Endodermal cell (in vitro differentiated cells): ENCODE data around the gene ANO9. TPM values are rescaled to one million over a fixed set of nuclear protein-coding genes. Genes with fewer than 3 reads are reported as not detected.
A peak's percentile ranks its signal among the peaks of the same experiment; 100 is the strongest.

Source experiments
- DNase-seq: peaks from one replicate; pipeline ENCODE4 v3.0.0-alpha.2; 2017
- H3K27ac ChIP-seq: 2 replicates; pipeline ENCODE4 v1.5.1; 2013; ENCODE audit warnings: mild to moderate bottlenecking, low read depth, low read length, moderate library complexity
- H3K27me3 ChIP-seq: 2 replicates; pipeline ENCODE4 v1.6.1; 2013; ENCODE audit warnings: mild to moderate bottlenecking, low read length, moderate library complexity; ENCODE audit not compliant: insufficient read depth, control insufficient read depth, poor library complexity, severe bottlenecking
- H3K36me3 ChIP-seq: 2 replicates; pipeline ENCODE4 v1.7.0; 2013; ENCODE audit warnings: mild to moderate bottlenecking, low read length, moderate library complexity; ENCODE audit not compliant: control insufficient read depth, insufficient read depth
- H3K4me1 ChIP-seq: one replicate; pipeline ENCODE4 v1.7.0; 2013; ENCODE audit warnings: low read length; ENCODE audit not compliant: control insufficient read depth, insufficient read depth
- H3K4me3 ChIP-seq: 2 replicates; pipeline ENCODE4 v1.5.1; 2013; ENCODE audit warnings: mild to moderate bottlenecking, low read length, moderate library complexity
- H3K9ac ChIP-seq: 2 replicates; pipeline ENCODE4 v1.6.1; 2013; ENCODE audit warnings: mild to moderate bottlenecking, low read length, moderate library complexity; ENCODE audit not compliant: poor library complexity, severe bottlenecking; ENCODE audit errors: extremely low read depth
- H3K9me3 ChIP-seq: 2 replicates; pipeline ENCODE4 v1.6.1; 2013; ENCODE audit warnings: mild to moderate bottlenecking, low read length, moderate library complexity; ENCODE audit not compliant: control insufficient read depth
- H3K27ac Mint-ChIP-seq: 2 replicates; pipeline ENCODE4 v1.8.0; 2020; ENCODE audit warnings: mixed read lengths
- H3K27me3 Mint-ChIP-seq: 2 replicates; pipeline ENCODE4 v1.8.0; 2021; ENCODE audit warnings: mild to moderate bottlenecking, mixed read lengths; ENCODE audit not compliant: insufficient read depth
- H3K36me3 Mint-ChIP-seq: 2 replicates; pipeline ENCODE4 v1.8.0; 2020; ENCODE audit warnings: low read depth, mixed read lengths
- H3K4me1 Mint-ChIP-seq: 2 replicates; pipeline ENCODE4 v1.8.0; 2020; ENCODE audit warnings: mixed read lengths
- H3K4me3 Mint-ChIP-seq: 2 replicates; pipeline ENCODE4 v1.8.0; 2020; ENCODE audit warnings: mild to moderate bottlenecking, moderate library complexity, mixed read lengths
- H3K9me3 Mint-ChIP-seq: 2 replicates; pipeline ENCODE4 v1.8.0; 2020; ENCODE audit warnings: mild to moderate bottlenecking, mixed read lengths
- WGBS, 2 experiments: methylation state at CpG; one replicate each; pipeline versions ENCODE4 v1.1.5 to v1.1.7; 2013; ENCODE audit warnings: missing lambda C conversion rate in 2 of 2, mixed read lengths in 1 of 2; ENCODE audit not compliant: insufficient coverage in 1 of 2, insufficient read length in 1 of 2; 5-methylcytosine and 5-hydroxymethylcytosine counted together
- total RNA-seq, 2 donors: library from RNA; stranded (reverse); fragmentation: NEBNext Ultra II Directional in 1 of 2; extraction: Animal tissue kit (Norgen Biotek cat#: 25700) in 1 of 2; gene quantifications; 2 replicates in 1 of 2; 3 replicates in 1 of 2; pipeline ENCODE4 v1.2.1, GENCODE V29; 2021
- TF ChIP-seq, protein P1 (sequence below): fragments of 200-600 bp; sonication (generic); conservative IDR thresholded peaks from 2 replicates; pipeline ENCODE4 v1.5.0; 2021; ENCODE audit warnings: antibody characterized with exemption, mild to moderate bottlenecking

Gene ANO9
- total RNA-seq, 2 donors from 2014 or later, result 16.8 to 17.8 TPM

- no peaks in the 10 kb centered on the region for H3K36me3 ChIP-seq
- no peaks in the 10 kb centered on the region for H3K4me1 ChIP-seq
- no peak overlapping the region for H3K4me3 ChIP-seq
- 65 to 81% methylated on average over 12 to 23 of the region's 23 CpGs for WGBS, 2 experiments
- no peaks in the 10 kb centered on the region for H3K27me3 ChIP-seq
- H3K4me1 Mint-ChIP-seq, result peaks cover 2% of the 10 kb centered on the region
- H3K36me3 Mint-ChIP-seq, result peaks cover 15% of the 10 kb centered on the region
- no peaks in the 10 kb centered on the region for H3K9me3 ChIP-seq
- no peak overlapping the region for H3K27ac Mint-ChIP-seq
- peaks cover 9% of the 10 kb centered on the region for H3K9me3 Mint-ChIP-seq
- TF ChIP-seq, protein P1, sequence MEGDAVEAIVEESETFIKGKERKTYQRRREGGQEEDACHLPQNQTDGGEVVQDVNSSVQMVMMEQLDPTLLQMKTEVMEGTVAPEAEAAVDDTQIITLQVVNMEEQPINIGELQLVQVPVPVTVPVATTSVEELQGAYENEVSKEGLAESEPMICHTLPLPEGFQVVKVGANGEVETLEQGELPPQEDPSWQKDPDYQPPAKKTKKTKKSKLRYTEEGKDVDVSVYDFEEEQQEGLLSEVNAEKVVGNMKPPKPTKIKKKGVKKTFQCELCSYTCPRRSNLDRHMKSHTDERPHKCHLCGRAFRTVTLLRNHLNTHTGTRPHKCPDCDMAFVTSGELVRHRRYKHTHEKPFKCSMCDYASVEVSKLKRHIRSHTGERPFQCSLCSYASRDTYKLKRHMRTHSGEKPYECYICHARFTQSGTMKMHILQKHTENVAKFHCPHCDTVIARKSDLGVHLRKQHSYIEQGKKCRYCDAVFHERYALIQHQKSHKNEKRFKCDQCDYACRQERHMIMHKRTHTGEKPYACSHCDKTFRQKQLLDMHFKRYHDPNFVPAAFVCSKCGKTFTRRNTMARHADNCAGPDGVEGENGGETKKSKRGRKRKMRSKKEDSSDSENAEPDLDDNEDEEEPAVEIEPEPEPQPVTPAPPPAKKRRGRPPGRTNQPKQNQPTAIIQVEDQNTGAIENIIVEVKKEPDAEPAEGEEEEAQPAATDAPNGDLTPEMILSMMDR, result peak; percentile 61
- H3K9ac ChIP-seq, result no peak overlapping the region
- DNase-seq, result no peak
- no peak overlapping the region for H3K4me3 Mint-ChIP-seq
- H3K27ac ChIP-seq, result no peak overlapping the region
- no peaks in the 10 kb centered on the region for H3K27me3 Mint-ChIP-seq
These were observed 45.3 kb downstream of the ANO9 start for GRCh38 chr11:396511-396947.

- Histone ChIP-seq H3K9ac (no peak overlapping the region), H3K9me3 (no peaks in the 10 kb centered on the region), H3K27ac (no peak overlapping the region), H3K4me1 (no peaks in the 10 kb centered on the region), H3K36me3 (no peaks in the 10 kb centered on the region), H3K4me3 (no peak overlapping the region), H3K27me3 (no peaks in the 10 kb centered on the region)
- no peak overlapping the region for H3K27ac Mint-ChIP-seq
- 91% methylated on average over 8 to 11 of the region's 11 CpGs for WGBS, 2 experiments
- H3K4me3 Mint-ChIP-seq, result peak overlapping the region; percentile 26
- peaks cover 2% of the 10 kb centered on the region for H3K4me1 Mint-ChIP-seq
- no peak for DNase-seq
- H3K36me3 Mint-ChIP-seq, result peaks cover 15% of the 10 kb centered on the region
- no peaks in the 10 kb centered on the region for H3K27me3 Mint-ChIP-seq
- peaks cover 9% of the 10 kb centered on the region for H3K9me3 Mint-ChIP-seq
- TF ChIP-seq, protein P1, result no peak
These were observed 45.9 kb downstream of the ANO9 start for GRCh38 chr11:395866-396265.

DNA sequence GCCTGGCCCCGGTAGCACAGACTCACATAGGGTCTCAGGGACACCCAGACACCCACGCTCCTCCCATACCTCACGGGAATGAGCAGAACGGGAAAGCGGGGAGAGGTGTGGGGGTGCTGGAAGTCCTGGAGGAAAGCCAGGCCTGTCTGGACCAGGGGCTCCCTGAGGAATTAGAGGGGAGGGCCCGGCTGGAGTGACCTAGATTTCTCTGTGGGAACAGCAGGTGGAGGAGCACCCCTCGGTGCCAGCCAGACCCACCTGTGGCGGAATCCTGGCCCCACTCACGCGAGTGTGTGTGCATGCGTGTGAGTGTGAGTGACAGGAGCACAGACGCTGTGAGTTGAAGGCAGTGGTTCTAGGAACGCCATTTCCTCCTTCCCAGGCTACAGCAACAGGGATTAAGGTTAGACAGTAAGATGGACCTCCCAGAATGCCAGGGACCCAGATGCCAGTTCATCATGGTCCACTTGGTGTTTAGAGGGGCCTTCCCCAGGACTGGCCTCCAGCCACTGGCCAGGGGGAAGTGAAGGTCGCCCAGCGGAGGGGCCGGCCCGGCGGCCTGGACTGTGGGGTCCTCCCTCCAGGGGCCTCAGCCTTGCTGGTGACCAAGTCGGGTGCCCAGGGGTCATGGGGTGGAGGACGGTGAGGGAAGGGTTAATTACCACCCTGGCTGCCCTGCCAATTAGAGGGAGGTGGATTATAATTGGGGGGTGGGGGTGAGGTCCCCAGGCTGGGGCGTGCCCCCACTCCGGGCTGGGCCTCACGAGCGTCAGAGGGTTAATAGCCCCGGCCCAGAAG lies 46.8 kb downstream of the ANO9 start:
- Mint-ChIP-seq H3K27me3 (no peaks in the 10 kb centered on the region), H3K27ac (no peak overlapping the region), H3K36me3 (peaks cover 14% of the 10 kb centered on the region), H3K9me3 (peaks cover 9% of the 10 kb centered on the region), H3K4me3 (peak overlapping the region; percentile 62), H3K4me1 (peaks cover 2% of the 10 kb centered on the region)
- WGBS, 2 experiments, result 90 to 93% methylated on average over 13 to 25 of the region's 25 CpGs
- H3K27ac ChIP-seq, result no peak overlapping the region
- no peak overlapping the region for H3K4me3 ChIP-seq
- H3K9me3 ChIP-seq, result no peaks in the 10 kb centered on the region
- TF ChIP-seq, protein P1, result no peak
- no peaks in the 10 kb centered on the region for H3K27me3 ChIP-seq
- no peaks in the 10 kb centered on the region for H3K4me1 ChIP-seq
- no peaks in the 10 kb centered on the region for H3K36me3 ChIP-seq
- no peak overlapping the region for H3K9ac ChIP-seq
- DNase-seq, result no peak
